ENCODE data around the gene MRPL34. TPM values are rescaled to one million over a fixed set of nuclear protein-coding genes. Genes with fewer than 3 reads are reported as not detected.

The MRPL34 gene
- total and polyA plus RNA-seq, 9 of the 15 experiments (the other 6 are each of a cell fraction or from before 2014, with no cell fraction given) = 11.5 to 256 (median 72.5) TPM

- TF ChIP-seq ZNF431 (CRISPR knock-in tag; IDR thresholded peaks at IDR 0.05) (0 out of 2 replicates have a peak, but pooled peaks have one; percentile 42), HDGF (IDR thresholded peaks at IDR 0.05) (peak; percentile 97), ZNF133 (CRISPR knock-in tag; IDR thresholded peaks at IDR 0.05) (no peak), ZNF76 (CRISPR knock-in tag; IDR thresholded peaks at IDR 0.05; ENCODE audit: borderline replicate concordance) (no peak; the same call in 1 of the 2 replicates), TFAM (CRISPR knock-in tag; conservative IDR thresholded peaks at IDR 0.05) (no peak), NR2C1 (IDR thresholded peaks at IDR 0.05) (no peak), NR2C1 (tag; IDR thresholded peaks at IDR 0.05) (no peak), CUX1 (CRISPR knock-in tag; IDR thresholded peaks at IDR 0.05) (no peak), CBX2 (IDR thresholded peaks at IDR 0.05; ENCODE audit: insufficient read depth, low read length, poor library complexity, severe bottlenecking) (no peak), TAL1 (IDR thresholded peaks at IDR 0.05) (no peak), NCOR1 (IDR thresholded peaks at IDR 0.05) (no peak), TEAD4 (IDR thresholded peaks at IDR 0.05; ENCODE audit: low read length) (no peak), TEAD4 (CRISPR knock-in tag; IDR thresholded peaks at IDR 0.05; ENCODE audit: borderline replicate concordance) (no peak), ZNF764 (CRISPR knock-in tag; IDR thresholded peaks at IDR 0.05; ENCODE audit: low read depth) (no peak; the same call in 1 of the 2 replicates), RAD51 (IDR thresholded peaks at IDR 0.05; ENCODE audit: borderline replicate concordance, low read depth) (no peak), UBTF (IDR thresholded peaks at IDR 0.05; ENCODE audit: borderline replicate concordance in 1 of 2, low read depth in 2 of 2, low read length in 2 of 2) (peak in 1 of 2 experiments; percentile 25; a peak in 1 of 4 replicates), STAT5B (CRISPR knock-in tag; IDR thresholded peaks at IDR 0.05) (no peak), RBM39 (optimal IDR thresholded peaks at IDR 0.05; ENCODE audit: low read depth, low read length) (peak; percentile 50), TCF7 (IDR thresholded peaks at IDR 0.05; ENCODE audit: borderline replicate concordance) (no peak)
- TF ChIP-seq, protein P1, sequence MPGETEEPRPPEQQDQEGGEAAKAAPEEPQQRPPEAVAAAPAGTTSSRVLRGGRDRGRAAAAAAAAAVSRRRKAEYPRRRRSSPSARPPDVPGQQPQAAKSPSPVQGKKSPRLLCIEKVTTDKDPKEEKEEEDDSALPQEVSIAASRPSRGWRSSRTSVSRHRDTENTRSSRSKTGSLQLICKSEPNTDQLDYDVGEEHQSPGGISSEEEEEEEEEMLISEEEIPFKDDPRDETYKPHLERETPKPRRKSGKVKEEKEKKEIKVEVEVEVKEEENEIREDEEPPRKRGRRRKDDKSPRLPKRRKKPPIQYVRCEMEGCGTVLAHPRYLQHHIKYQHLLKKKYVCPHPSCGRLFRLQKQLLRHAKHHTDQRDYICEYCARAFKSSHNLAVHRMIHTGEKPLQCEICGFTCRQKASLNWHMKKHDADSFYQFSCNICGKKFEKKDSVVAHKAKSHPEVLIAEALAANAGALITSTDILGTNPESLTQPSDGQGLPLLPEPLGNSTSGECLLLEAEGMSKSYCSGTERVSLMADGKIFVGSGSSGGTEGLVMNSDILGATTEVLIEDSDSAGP (CRISPR knock-in tag; IDR thresholded peaks at IDR 0.05) = peak; percentile 64; the same call in 1 of the 2 replicates
Observed at GRCh38 chr19:17333611-17334413, 28.1 kb downstream of the MRPL34 start (continued).

Data from K562 (cell line).